Activated naive CD4-positive, alpha-beta T cell treated with anti-CD3 and anti-CD28 coated beads, Interleukin-2, amount 10 ng/mL, durations not matched to agents 7 days and 5 days (primary cell): ENCODE data around the gene CFLAR.
A peak's percentile ranks its signal among the peaks of the same experiment; 100 is the strongest.
"Not testable (repeated sequence)": the region's sequence is repeated elsewhere in the genome, so short reads cannot be mapped to it uniquely, and the experiment has no call there.

Experiments
- CTCF ChIA-PET: fragments of 350-600 bp; sonication (Branson Sonifier 250); formaldehyde crosslinking; loops from one replicate; lab custom pipeline; 2021; ENCODE audit warnings: antibody characterized with exemption; lab: Charles Lee
- DNase-seq: peaks from one replicate; pipeline ENCODE4 v3.0.0-alpha.2; 2020
- H3K27ac Mint-ChIP-seq: one replicate; pipeline ENCODE4 v1.8.0; 2021; ENCODE audit warnings: mild to moderate bottlenecking, moderate library complexity, mixed read lengths
- H3K27me3 Mint-ChIP-seq: one replicate; pipeline ENCODE4 v1.8.0; 2021; ENCODE audit warnings: mild to moderate bottlenecking, mixed read lengths
- H3K36me3 Mint-ChIP-seq: one replicate; pipeline ENCODE4 v1.8.0; 2021; ENCODE audit warnings: mixed read lengths
- H3K4me1 Mint-ChIP-seq: one replicate; pipeline ENCODE4 v1.8.0; 2021; ENCODE audit warnings: mixed read lengths
- H3K4me3 Mint-ChIP-seq: one replicate; pipeline ENCODE4 v1.8.0; 2021; ENCODE audit warnings: mild to moderate bottlenecking, moderate library complexity, mixed read lengths
- H3K9me3 Mint-ChIP-seq: one replicate; pipeline ENCODE4 v1.8.0; 2021; ENCODE audit warnings: mixed read lengths

The CFLAR gene

DNA sequence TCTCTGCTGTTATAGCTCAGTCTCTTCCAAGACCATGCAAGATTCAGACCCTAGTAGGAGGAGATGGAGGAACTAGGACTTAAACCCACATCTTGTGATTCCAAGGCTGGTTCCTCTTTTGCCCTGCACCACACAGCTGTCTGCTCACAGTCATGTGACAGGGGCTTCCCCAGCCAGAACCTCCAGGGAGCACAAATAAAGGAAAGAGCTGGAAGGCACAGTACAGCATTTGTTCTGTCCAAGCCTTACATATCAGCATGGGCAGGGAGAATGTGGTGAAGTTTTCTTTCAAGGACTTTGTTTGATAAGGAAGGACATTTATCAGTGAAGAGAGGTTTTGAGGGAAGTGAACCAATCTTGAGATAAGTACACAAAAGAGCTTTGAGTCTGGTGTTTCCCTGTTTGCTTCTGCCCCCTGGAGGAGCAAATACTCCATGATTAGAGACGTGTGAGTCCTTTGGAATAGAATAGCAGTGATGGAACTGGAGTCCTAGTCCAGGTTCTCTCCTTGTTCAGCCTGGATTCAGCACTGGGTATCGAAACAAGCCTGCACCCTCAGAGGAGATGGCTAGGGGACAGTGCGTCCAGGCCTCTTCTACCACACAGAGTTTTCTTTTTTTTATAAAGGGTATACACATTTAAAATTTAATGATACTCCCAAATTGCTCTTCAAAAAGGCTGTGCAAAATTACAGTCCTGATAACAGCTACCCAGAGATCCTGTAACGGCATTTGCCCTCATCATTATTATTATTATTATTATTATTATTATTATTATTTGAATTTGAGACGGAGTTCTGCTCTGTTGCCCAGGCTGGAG, 42.4 kb downstream of the CFLAR start:
- Mint-ChIP-seq H3K4me1 (peaks cover 13% of the 10 kb centered on the region), H3K9me3 (no peaks in the 10 kb centered on the region), H3K27me3 (no peaks in the 10 kb centered on the region), H3K4me3 (no peak overlapping the region), H3K36me3 (peaks cover 50% of the 10 kb centered on the region), H3K27ac (peak overlapping the region; percentile 78)
- peak; percentile 80 for DNase-seq
- CTCF ChIA-PET, result interaction anchor here (0.6 to 4.0 kb wide), 30 partner anchors 9 to 446 kb away, joined by 3 to 51 read pairs (median 6); partner anchors contain the start of genes CASP10, CFLAR and ORC2

DNA sequence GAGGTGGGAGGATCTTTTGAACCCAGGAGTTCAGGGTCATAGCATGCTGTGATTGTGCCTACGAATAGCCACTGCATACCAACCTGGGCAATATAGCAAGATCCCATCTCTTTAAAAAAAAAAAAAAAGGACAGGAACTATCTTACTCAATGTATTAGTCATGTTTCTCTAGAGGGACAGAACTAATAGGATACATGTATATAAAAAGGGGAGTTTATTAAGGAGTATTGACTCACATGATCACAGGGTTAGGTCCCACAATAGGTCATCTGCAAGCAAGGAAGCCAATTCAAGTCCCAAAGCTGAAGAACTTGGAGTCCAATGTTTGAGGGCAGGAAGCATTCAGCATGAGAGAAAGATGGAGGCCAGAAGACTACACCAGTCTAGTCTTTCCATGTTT, 48.2 kb downstream of the CFLAR start:
- CTCF ChIA-PET, result interaction anchor here (1.1 kb wide), 1 partner anchor 259 kb away, joined by 3 read pairs; no protein-coding TSS in a partner anchor
- H3K27ac Mint-ChIP-seq, result no peak overlapping the region

DNA sequence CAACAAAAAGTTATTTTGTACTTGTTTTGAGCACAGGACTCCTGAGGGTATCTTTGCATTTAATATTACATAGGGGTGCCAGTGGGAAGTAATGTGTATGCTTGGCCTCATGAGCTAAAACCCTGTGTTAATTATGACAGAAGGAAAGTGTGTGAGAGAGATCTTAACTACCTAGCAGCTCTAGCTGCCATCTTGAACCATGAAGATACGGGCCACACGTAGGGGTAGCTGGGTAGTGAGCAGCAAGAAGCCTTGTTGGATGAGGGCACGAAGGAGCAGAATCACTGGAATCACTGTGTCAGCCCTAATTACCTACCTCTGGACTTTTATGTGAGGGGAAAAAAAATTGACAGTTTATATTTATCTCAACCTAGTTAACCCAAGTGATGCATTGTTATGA, 51.6 kb downstream of the CFLAR start:
- no peaks in the 10 kb centered on the region for H3K4me1 Mint-ChIP-seq
- CTCF ChIA-PET, result interaction anchor here (0.8 to 1.0 kb wide), 3 partner anchors 10 to 65 kb away, joined by 3 read pairs; no protein-coding TSS in a partner anchor

More for the DNA sequence above, 48.2 kb downstream of the CFLAR start:
- H3K4me3 Mint-ChIP-seq, result no peak overlapping the region
- no peak for DNase-seq
- peaks cover 63% of the 10 kb centered on the region for H3K36me3 Mint-ChIP-seq
- H3K27me3 Mint-ChIP-seq, result peaks cover 10% of the 10 kb centered on the region
- peaks cover 5% of the 10 kb centered on the region for H3K9me3 Mint-ChIP-seq
- H3K4me1 Mint-ChIP-seq, result no peaks in the 10 kb centered on the region

DNA sequence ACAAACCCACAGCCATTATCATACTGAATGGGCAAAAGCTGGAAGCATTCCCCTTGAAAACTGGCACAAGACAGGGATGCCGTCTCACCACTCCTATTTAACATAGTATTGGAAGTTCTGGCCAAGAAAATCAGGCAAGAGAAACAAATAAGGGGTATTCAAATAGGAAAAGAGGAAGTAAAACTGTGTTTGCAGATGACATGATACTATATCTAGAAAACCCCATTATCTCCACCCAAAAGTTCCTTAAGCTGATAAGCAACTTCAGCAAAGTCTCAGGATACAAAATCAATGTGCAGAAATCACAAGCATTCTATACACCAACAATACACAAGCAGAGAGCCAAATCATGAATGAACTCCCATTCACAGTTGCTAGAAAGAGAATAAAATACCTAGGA, 52.5 kb downstream of the CFLAR start:
- H3K27ac Mint-ChIP-seq, H3K9me3 Mint-ChIP-seq, DNase-seq, H3K4me3 Mint-ChIP-seq, H3K4me1 Mint-ChIP-seq: not testable (repeated sequence)
- CTCF ChIA-PET, result interaction anchor here (0.6 kb wide), 1 partner anchor 11 kb away, joined by 3 read pairs; no protein-coding TSS in a partner anchor
- peaks cover 17% of the 10 kb centered on the region for H3K27me3 Mint-ChIP-seq
- H3K36me3 Mint-ChIP-seq, result peaks cover 38% of the 10 kb centered on the region

More for the DNA sequence above, 51.6 kb downstream of the CFLAR start:
- H3K27me3 Mint-ChIP-seq, result peaks cover 17% of the 10 kb centered on the region
- no peak for DNase-seq
- no peak overlapping the region for H3K4me3 Mint-ChIP-seq
- no peak overlapping the region for H3K27ac Mint-ChIP-seq
- H3K9me3 Mint-ChIP-seq, result peaks cover 5% of the 10 kb centered on the region
- peaks cover 46% of the 10 kb centered on the region for H3K36me3 Mint-ChIP-seq

DNA sequence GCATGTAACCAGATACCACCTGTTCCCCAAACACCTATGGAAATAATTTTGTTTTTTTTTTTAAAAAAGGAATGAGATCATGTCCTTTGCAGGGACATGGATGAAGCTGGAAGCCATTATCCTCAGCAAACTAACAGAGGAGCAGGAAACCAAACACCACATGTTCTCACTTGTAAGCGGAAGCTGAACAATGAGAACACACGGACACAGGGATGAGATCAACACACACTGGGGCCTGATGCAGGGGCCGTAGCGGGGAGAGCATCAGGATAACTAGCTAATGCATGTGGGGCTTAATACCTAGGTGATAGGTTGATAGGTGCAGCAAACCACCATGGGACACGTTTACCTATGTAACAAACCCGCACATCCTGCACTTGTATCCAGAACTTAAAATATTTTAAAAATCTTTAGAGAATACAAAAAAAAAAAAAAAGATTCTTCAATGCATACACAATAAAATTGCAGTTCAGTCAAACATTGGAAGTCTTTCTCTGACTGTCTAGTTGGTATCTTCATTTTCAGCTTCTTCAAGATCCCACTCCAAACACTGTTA, 55.4 kb downstream of the CFLAR start:
- H3K9me3 Mint-ChIP-seq, result peaks cover 5% of the 10 kb centered on the region
- H3K27ac Mint-ChIP-seq, result no peak overlapping the region
- no peak overlapping the region for H3K4me3 Mint-ChIP-seq
- peaks cover 22% of the 10 kb centered on the region for H3K36me3 Mint-ChIP-seq
- DNase-seq, result no peak
- CTCF ChIA-PET, result interaction anchor here (0.6 to 0.8 kb wide), 3 partner anchors 16 to 256 kb away, joined by 3 to 6 read pairs (median 4); no protein-coding TSS in a partner anchor
- H3K27me3 Mint-ChIP-seq, result peaks cover 17% of the 10 kb centered on the region
- H3K4me1 Mint-ChIP-seq, result peaks cover 9% of the 10 kb centered on the region

DNA sequence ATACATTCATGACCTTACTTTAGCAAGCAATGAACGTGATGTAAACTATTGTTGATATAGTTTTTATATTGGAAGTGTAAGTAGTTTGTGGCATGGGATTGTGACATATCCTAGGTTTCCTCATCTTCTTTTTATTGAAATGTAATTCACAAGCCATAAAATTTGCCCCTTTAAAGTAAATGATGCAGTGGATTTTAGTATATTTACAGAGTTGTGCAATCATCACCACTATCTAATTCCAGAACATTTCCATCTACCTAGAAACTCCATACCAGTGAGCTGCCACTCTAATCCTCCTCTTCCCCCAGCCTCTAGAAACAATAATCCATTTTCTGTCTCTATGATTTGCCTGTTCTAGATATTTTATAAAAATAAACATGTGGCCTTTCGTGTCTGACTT, 56.3 kb downstream of the CFLAR start:
- H3K36me3 Mint-ChIP-seq, result peaks cover 14% of the 10 kb centered on the region
- peaks cover 5% of the 10 kb centered on the region for H3K9me3 Mint-ChIP-seq
- H3K4me1 Mint-ChIP-seq, result peaks cover 12% of the 10 kb centered on the region
- DNase-seq, result no peak
- H3K27me3 Mint-ChIP-seq, result peaks cover 17% of the 10 kb centered on the region
- CTCF ChIA-PET, result interaction anchor here (0.8 kb wide), 1 partner anchor 60 kb away, joined by 6 read pairs; no protein-coding TSS in a partner anchor
- no peak overlapping the region for H3K4me3 Mint-ChIP-seq
- H3K27ac Mint-ChIP-seq, result no peak overlapping the region

DNA sequence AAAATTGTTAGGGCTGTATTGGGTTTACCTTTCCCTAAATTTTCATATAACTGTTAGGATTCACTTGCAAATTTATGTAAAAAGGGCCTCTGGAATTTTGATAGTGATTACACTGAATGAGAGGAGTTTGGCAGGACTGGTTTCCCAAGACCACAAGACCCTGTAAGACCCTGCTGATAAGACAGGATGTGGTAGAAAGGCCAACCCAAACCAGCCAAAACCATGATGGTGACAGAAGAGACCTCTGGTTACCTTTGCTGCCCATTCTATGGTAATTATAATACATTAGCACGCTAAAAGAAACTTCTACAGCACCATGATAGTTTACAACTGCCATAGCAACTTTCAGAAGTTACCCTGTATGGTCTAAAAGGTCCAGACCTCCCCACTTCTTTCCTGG, 58.7 kb downstream of the CFLAR start:
- H3K36me3 Mint-ChIP-seq, result no peaks in the 10 kb centered on the region

DNA sequence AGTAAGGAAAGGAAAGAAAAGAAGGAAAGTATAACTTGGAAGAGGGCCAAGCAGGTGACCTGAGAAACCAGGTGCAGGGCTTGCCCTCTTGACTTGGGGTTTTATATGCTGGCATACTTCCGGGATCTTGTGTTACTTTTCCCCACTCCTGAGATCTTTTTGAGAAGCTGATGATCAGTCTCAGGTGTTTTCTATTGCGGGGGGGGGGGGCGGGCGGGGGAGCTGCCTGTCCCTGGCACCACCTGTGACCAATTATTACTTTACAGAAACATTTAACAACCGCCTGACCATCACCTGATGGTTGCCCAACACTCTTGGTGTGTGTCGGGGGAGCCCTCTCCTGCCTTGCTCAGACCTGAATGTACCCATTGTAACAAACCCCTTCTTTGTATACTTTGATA, 60.1 kb downstream of the CFLAR start:
- no peaks in the 10 kb centered on the region for H3K27me3 Mint-ChIP-seq
- no peak overlapping the region for H3K27ac Mint-ChIP-seq
- H3K36me3 Mint-ChIP-seq, result no peaks in the 10 kb centered on the region
- H3K4me3 Mint-ChIP-seq, result no peak overlapping the region
- H3K4me1 Mint-ChIP-seq, result peaks cover 18% of the 10 kb centered on the region
- no peaks in the 10 kb centered on the region for H3K9me3 Mint-ChIP-seq
- no peak for DNase-seq
- CTCF ChIA-PET, result interaction anchor here (0.6 to 2.8 kb wide), 6 partner anchors 18 to 279 kb away, joined by 3 to 29 read pairs (median 8); no protein-coding TSS in a partner anchor

More for the DNA sequence above, 58.7 kb downstream of the CFLAR start:
- H3K27me3 Mint-ChIP-seq, result peaks cover 2% of the 10 kb centered on the region
- H3K4me1 Mint-ChIP-seq, result peaks cover 15% of the 10 kb centered on the region
- CTCF ChIA-PET, result interaction anchor here (1.8 kb wide), 2 partner anchors 268 to 273 kb away, joined by 8 read pairs; no protein-coding TSS in a partner anchor
- no peak for DNase-seq
- H3K9me3 Mint-ChIP-seq, result no peaks in the 10 kb centered on the region
- H3K4me3 Mint-ChIP-seq, result no peak overlapping the region
- H3K27ac Mint-ChIP-seq, result no peak overlapping the region

DNA sequence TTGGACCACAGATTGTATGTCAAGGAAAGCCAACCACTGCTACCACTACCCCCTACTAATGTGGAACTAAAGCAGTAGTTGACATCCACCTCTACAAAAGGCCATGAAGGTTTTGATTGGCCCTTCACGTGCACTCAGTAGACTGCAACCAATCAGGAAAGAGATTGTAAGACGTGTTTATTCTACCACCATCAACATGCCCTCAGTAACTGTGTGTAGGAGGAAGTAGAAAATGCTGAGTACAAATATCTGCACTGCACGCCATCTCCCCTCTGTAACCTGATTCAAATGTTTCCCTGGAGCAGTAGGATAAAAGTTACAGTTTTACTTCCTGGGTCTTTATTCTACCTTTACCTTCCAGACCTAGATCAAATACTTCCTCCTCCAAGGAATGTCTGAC, 64.0 kb downstream of the CFLAR start:
- peaks cover 15% of the 10 kb centered on the region for H3K36me3 Mint-ChIP-seq
- H3K27me3 Mint-ChIP-seq, result no peaks in the 10 kb centered on the region
- DNase-seq, result no peak
- peaks cover 25% of the 10 kb centered on the region for H3K4me1 Mint-ChIP-seq
- H3K9me3 Mint-ChIP-seq, result no peaks in the 10 kb centered on the region
- no peak overlapping the region for H3K4me3 Mint-ChIP-seq
- CTCF ChIA-PET, result interaction anchor here (0.9 to 1.5 kb wide), 2 partner anchors 111 to 279 kb away, joined by 3 to 7 read pairs; no protein-coding TSS in a partner anchor
- H3K27ac Mint-ChIP-seq, result peak overlapping the region; percentile 6

DNA sequence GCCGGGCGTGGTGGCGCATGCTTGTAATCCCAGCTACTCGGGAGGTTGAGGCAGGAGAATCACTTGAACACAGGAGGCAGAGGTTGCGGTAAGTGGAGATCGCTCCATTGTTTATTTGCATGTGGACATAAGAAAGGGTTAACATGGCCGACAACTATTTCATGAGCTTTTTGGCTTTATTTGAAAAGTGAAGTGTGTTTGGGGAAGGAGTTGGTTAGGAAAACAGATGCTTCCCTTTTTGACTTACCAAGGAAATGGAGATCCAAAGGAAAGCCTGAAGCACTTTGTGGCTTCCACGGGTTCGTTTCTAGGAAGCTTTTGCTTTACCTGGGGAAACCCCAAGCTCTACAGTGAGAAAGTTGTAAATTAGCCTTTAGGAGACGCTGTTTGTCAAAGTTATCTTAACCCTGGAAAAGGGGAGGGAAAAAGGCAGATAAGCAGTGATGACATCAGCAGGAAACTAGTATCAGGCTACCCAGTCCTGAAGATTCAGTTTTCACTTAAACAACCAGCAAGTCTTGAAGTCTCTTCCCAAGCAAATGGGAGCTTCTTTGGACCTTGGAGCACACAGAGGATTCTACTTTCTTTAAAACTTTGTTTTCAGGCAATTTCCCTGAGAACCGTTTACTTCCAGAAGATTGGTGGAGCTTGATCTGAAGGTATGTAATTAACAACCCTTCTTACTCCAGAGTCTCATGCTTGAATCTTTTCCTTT, 66.8 kb downstream of the CFLAR start, which contains the start of gene CASP10:
TSS of gene CASP10 (plus strand) at position 492 of the 715 bp plus-strand sequence. CDS start 2,637 bp downstream, outside the sequence.
- H3K27ac Mint-ChIP-seq, result peak within 1 kb of the TSS; percentile 92
- peaks cover 40% of the 10 kb centered on the region for H3K4me1 Mint-ChIP-seq
- H3K36me3 Mint-ChIP-seq, result peaks cover 40% of the 10 kb centered on the region
- CTCF ChIA-PET, result interaction anchor here (0.8 to 3.7 kb wide), 27 partner anchors 9 to 294 kb away, joined by 3 to 202 read pairs (median 5); partner anchors contain the start of genes FLACC1, HYCC2, NIF3L1 and ORC2
- no peaks in the 10 kb centered on the region for H3K9me3 Mint-ChIP-seq
- no peaks in the 10 kb centered on the region for H3K27me3 Mint-ChIP-seq
- DNase-seq, result peak; percentile 51
- peak within 1 kb of the TSS; percentile 87 for H3K4me3 Mint-ChIP-seq

DNA sequence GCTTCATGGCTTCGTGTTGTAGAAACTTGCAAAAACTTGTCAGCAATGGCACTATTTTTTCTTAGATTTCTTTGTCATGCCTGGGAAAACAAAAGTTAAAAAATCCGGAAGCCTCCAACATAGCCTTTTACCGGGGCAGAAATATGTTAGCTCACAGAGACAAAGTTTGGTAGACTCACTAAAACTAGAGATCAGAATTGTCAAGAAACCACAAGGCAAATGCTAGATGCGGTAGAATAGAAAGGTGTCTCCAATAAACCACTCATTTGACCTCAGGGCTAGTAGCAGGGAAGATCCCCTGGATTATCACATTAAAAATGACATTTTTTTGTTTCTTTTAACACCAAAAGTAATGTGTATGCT, 67.4 kb downstream of the CFLAR start:
- H3K27ac Mint-ChIP-seq, result peak overlapping the region; percentile 92
- no peaks in the 10 kb centered on the region for H3K27me3 Mint-ChIP-seq
- peak overlapping the region; percentile 87 for H3K4me3 Mint-ChIP-seq
- CTCF ChIA-PET, result interaction anchor here (0.8 to 3.7 kb wide), 23 partner anchors 9 to 294 kb away, joined by 3 to 202 read pairs (median 6); partner anchors contain the start of genes HYCC2, NIF3L1, ORC2 and PPIL3
- H3K9me3 Mint-ChIP-seq, result peaks cover 1% of the 10 kb centered on the region
- H3K4me1 Mint-ChIP-seq, result peaks cover 46% of the 10 kb centered on the region
- no peak for DNase-seq
- H3K36me3 Mint-ChIP-seq, result peaks cover 45% of the 10 kb centered on the region

DNA sequence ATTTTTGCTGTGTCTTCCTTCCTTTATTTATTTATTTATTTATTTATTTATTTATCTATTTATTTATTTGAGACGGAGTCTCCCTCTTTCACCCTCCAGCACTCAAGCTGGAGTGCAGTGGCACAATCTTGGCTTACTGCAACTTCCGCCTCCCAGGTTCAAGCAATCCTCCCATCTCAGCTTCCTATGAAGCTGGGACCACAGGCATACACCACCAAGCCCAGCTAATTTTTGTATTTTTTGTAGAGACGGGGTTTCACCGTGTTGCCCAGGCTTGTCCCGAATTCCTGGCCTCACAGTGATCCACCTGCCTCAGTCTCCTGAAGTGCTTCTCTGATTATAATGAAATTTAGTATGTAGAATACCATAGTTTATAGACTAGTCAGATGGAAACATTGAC, 67.9 kb downstream of the CFLAR start:
- H3K27ac Mint-ChIP-seq, result peak overlapping the region; percentile 80
- DNase-seq, H3K9me3 Mint-ChIP-seq, H3K27me3 Mint-ChIP-seq: not testable (repeated sequence)
- peak overlapping the region; percentile 87 for H3K4me3 Mint-ChIP-seq
- CTCF ChIA-PET, result interaction anchor here (0.8 to 3.7 kb wide), 12 partner anchors 8 to 278 kb away, joined by 3 to 202 read pairs (median 10); partner anchors contain the start of genes HYCC2 and ORC2
- peaks cover 49% of the 10 kb centered on the region for H3K36me3 Mint-ChIP-seq
- peaks cover 51% of the 10 kb centered on the region for H3K4me1 Mint-ChIP-seq

DNA sequence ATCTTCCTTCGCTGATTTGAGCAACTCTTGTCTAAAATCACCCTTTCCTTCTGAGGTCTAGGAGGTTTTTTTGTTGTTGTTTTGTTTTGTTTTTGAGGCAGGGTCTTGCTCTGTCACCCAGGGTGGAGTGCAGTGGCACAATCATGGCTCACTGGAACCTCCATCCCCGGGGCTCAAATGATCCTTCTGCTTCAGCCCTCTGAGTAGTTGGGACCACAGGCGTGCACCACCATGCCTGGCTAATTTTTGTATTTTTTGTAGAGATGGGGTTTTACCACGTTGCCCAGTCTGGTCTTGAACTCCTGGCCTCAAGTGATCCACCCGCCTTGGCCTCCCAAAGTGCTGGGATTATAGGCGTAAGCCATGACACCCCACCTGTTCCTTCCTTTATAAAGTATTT, 68.3 kb downstream of the CFLAR start:
- H3K27ac Mint-ChIP-seq, result peak overlapping the region; percentile 80
- not testable (repeated sequence) for DNase-seq, H3K27me3 Mint-ChIP-seq, H3K9me3 Mint-ChIP-seq
- peaks cover 53% of the 10 kb centered on the region for H3K36me3 Mint-ChIP-seq
- CTCF ChIA-PET, result interaction anchor here (1.8 to 3.7 kb wide), 6 partner anchors 37 to 279 kb away, joined by 8 to 202 read pairs (median 22); no protein-coding TSS in a partner anchor
- H3K4me3 Mint-ChIP-seq, result peak overlapping the region; percentile 87
- peaks cover 52% of the 10 kb centered on the region for H3K4me1 Mint-ChIP-seq
